Upper lobe of left lung (tissue), 4 donors: ENCODE measurements around the gene B4GALNT2.

Experiments used
- CTCF ChIP-seq, 6 experiments: fragments of 450-650 bp in 4 of 6; fragments of 200-600 bp in 2 of 6; sonication (generic) in 2 of 6; IDR thresholded peaks; one replicate each; pipeline ENCODE4 v1.5.1; 2016 to 2019; ENCODE audit warnings: antibody characterized with exemption in 6 of 6
- POLR2AphosphoS5 ChIP-seq, 2 donors: sonication (generic); formaldehyde crosslinking; IDR thresholded peaks; one replicate each; pipeline ENCODE4 v1.5.1; 2017; ENCODE audit warnings: antibody characterized with exemption in 2 of 2

GRCh38 chr17:49170216-49170615 is 37.6 kb downstream of the B4GALNT2 start:
- TF ChIP-seq CTCF (IDR thresholded peaks at IDR 0.05): no peak
- no peak for TF ChIP-seq POLR2AphosphoS5 (IDR thresholded peaks at IDR 0.05)
